BJ (cell line): Measurements from ENCODE around the gene PRDM16. TPM values are rescaled to one million over a fixed set of nuclear protein-coding genes. Genes with fewer than 3 reads are reported as not detected.

ENCODE experiments used
- CTCF ChIA-PET: fragments of 350-600 bp; formaldehyde crosslinking; extraction: SDS; loops from one replicate; lab custom pipeline; 2021; ENCODE audit warnings: antibody characterized with exemption, inconsistent platforms; lab: Yijun Ruan, JAX
- POLR2A ChIA-PET: fragments of 300-600 bp; sonication (Branson Sonifier 250); formaldehyde crosslinking; extraction: SDS; loops from one replicate; lab custom pipeline; 2021; ENCODE audit warnings: antibody characterized with exemption; lab: Charles Lee
- DNase-seq: peaks from one replicate; pipeline ENCODE4 v3.0.0-alpha.2; 2011; ENCODE audit warnings: low read depth
- H3K27me3 ChIP-seq: 2 replicates; pipeline ENCODE4 v1.6.0; 2011; ENCODE audit warnings: low read length; ENCODE audit not compliant: control insufficient read depth, insufficient read depth
- H3K36me3 ChIP-seq: 2 replicates; pipeline ENCODE4 v1.5.1; 2011; ENCODE audit warnings: low read length; ENCODE audit not compliant: control insufficient read depth, insufficient read depth
- H3K4me3 ChIP-seq: 2 replicates; pipeline ENCODE4 v1.5.1; 2011; ENCODE audit warnings: low read depth, mild to moderate bottlenecking, control low read depth, low read length
- polyA plus RNA-seq: library from polyadenylated mRNA; depleted of rRNA; stranded (reverse); fragments of >200 nt; gene quantifications from 2 replicates; pipeline ENCODE4 v1.2.3, GENCODE V29; 2011
- TF ChIP-seq, protein P1 (sequence below): IDR thresholded peaks from 2 replicates; pipeline ENCODE4 v1.5.1; 2011; ENCODE audit warnings: low read depth, mild to moderate bottlenecking, control low read depth, inconsistent platforms, low read length, moderate library complexity; ENCODE audit not compliant: insufficient read depth

The PRDM16 gene
- polyA plus RNA-seq, 1 experiment = 0.02 TPM

DNA sequence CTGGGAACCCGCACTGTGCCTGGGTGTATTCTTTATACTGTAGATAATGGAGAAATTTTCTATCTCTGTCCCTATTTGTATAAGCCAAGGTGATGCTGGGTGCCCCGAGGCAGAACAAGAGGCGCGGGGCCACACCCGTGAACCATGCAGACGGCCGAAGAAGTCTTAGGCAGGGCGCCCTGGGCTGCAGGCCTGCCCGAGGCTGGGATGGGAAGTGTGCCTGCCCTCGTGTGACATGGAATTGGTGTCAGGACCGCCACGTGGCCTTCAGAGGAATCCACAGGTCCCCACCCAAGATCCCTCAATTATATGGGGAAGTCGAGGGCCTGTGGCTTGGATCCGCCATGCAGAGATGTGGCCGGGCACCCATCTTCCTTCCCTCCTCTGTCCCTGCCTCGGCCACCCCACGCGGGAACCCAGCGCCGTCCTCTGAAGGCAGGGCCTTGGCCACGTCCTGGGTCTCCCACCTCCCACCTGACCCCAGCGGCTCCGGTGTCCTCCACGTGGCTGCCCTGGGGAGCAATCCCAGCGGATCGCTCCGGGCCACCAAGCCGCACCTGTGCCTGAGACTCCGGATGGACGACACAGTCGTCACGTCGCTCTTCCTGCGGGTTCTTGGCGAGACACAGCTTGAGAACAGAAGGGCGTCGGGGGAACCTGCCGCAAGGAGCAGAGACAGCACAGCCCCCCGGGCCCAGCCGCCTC, 365.6 kb downstream of the PRDM16 start:
- no peak for DNase-seq
- POLR2A ChIA-PET = no interaction called here
- TF ChIP-seq, protein P1, sequence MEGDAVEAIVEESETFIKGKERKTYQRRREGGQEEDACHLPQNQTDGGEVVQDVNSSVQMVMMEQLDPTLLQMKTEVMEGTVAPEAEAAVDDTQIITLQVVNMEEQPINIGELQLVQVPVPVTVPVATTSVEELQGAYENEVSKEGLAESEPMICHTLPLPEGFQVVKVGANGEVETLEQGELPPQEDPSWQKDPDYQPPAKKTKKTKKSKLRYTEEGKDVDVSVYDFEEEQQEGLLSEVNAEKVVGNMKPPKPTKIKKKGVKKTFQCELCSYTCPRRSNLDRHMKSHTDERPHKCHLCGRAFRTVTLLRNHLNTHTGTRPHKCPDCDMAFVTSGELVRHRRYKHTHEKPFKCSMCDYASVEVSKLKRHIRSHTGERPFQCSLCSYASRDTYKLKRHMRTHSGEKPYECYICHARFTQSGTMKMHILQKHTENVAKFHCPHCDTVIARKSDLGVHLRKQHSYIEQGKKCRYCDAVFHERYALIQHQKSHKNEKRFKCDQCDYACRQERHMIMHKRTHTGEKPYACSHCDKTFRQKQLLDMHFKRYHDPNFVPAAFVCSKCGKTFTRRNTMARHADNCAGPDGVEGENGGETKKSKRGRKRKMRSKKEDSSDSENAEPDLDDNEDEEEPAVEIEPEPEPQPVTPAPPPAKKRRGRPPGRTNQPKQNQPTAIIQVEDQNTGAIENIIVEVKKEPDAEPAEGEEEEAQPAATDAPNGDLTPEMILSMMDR = no peak

DNA sequence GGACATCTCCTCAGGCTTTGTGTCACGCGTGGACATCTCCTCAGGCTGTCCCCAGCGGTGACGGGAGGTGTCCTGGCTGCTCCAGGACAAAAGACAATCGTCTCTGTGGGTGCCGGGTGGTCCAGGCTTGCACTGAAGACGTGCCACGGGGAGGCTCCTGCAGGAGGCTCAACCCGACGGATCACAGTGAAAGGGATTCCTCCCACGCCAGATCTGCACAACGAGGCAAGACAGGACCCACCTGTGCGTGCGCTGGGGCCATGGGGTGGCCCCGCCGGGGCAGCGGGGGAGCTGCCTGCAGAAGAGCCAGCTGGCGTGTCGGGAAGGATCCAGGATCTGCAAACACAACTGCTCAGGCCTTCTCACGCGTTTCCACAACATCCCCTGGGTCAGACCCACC, 366.7 kb downstream of the PRDM16 start:
- DNase-seq = no peak
- Histone ChIP-seq H3K36me3 (no peaks in the 10 kb centered on the region), H3K27me3 (peaks cover 3% of the 10 kb centered on the region; the same call in 1 of the 2 replicates), H3K4me3 (no peak overlapping the region)
- TF ChIP-seq, protein P1 = no peak
- ChIA-PET CTCF (no interaction called here), POLR2A (no interaction called here)

More for the DNA sequence above, 365.6 kb downstream of the PRDM16 start:
- CTCF ChIA-PET = no interaction called here
- H3K36me3 ChIP-seq = no peaks in the 10 kb centered on the region
- H3K27me3 ChIP-seq = peaks cover 3% of the 10 kb centered on the region; the same call in 1 of the 2 replicates
- no peak overlapping the region for H3K4me3 ChIP-seq

DNA sequence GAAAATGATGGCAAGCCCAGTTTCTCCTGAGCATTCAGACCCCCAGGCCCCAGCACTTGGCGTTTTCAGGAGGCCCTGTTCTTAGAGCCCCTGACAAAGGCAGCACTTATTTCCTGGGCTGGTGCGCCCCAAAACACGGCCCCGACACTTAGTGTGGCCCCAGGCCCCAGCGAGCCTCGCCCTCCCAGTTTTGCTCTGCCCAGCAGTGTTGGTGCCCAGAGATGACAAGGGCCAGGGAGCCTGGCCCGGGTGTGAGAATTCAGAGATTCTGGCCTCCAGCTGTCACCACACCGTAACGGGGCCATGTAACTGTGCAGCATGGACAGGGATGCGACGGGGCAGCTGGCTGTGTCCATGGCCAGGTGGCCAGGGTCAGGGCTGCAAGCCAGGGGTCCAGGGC, 367.4 kb downstream of the PRDM16 start:
- peaks cover 3% of the 10 kb centered on the region; the same call in 1 of the 2 replicates for H3K27me3 ChIP-seq
- CTCF ChIA-PET = no interaction called here

DNA sequence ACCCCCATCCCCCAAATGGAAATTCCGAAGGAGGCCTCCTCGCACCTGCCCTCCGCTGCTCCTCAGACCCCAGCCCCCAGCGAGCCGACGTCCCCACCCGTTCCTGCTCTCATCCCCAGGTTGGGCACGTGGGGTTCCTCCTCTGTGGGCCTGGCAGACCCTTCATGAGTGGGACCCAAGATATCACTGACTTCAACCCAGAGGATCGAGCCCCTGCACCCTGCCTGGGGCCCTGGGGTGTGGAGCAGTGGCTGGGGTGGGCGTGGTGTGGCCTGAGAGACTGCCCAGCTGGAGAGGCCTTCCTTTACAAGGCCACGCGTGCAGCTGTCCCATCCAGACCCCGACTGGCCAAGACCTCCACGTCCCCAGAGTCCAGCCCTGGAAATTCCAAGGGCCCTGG, 367.9 kb downstream of the PRDM16 start:
- H3K27me3 ChIP-seq = peaks cover 4% of the 10 kb centered on the region; the same call in 1 of the 2 replicates
- DNase-seq = no peak
- ChIA-PET POLR2A (no interaction called here), CTCF (interaction anchor here (0.7 kb wide), 1 partner anchor 896 kb away, joined by 4 read pairs; no protein-coding TSS in a partner anchor)
- TF ChIP-seq, protein P1 = no peak
- no peak overlapping the region for H3K4me3 ChIP-seq
- no peaks in the 10 kb centered on the region for H3K36me3 ChIP-seq

More for the DNA sequence above, 367.4 kb downstream of the PRDM16 start:
- Histone ChIP-seq H3K4me3 (no peak overlapping the region), H3K36me3 (no peaks in the 10 kb centered on the region)
- POLR2A ChIA-PET = no interaction called here
- TF ChIP-seq, protein P1 = no peak
- DNase-seq = no peak

DNA sequence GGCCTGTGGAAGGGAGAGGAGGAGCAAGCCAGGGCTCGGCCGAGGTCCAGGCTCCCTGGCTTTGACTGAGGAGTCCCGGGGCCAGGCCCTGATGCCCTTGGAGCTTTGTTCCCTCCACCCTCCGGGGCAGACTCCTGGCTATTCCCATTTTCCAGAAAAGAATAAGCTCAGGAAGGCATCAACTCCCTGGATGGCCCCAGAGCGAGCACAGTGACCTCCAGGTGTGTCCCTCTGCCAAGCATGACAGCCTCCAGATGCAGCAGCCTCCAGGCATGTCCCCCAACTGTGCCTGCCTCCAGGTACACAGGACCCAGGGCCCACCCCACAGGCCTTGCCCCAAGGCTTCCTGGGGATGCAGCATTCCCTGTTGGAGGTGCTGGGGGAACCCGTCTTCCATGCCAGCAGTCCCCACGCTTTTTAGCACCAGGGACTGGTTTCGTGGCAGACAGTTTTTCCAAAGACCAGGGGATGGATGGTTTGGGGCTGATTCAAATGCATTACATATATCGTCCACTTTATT, 369.7 kb downstream of the PRDM16 start:
- no peak for DNase-seq
- H3K27me3 ChIP-seq = peaks cover 11% of the 10 kb centered on the region
- ChIA-PET CTCF (interaction anchor here (1.1 kb wide), 1 partner anchor 14 kb away, joined by 5 read pairs; no protein-coding TSS in a partner anchor), POLR2A (no interaction called here)
- H3K36me3 ChIP-seq = no peaks in the 10 kb centered on the region
- no peak overlapping the region for H3K4me3 ChIP-seq
- TF ChIP-seq, protein P1 = no peak
